Hepatocyte (in vitro differentiated cells): Measurements from ENCODE around the gene ALOXE3. TPM values are rescaled to one million over a fixed set of nuclear protein-coding genes. Genes with fewer than 3 reads are reported as not detected.

Source experiments
- DNase-seq: peaks from one replicate; pipeline ENCODE4 v3.0.0-alpha.2; 2016; ENCODE audit warnings: low spot score
- H2AFZ ChIP-seq: fragments of 200-600 bp; sonication (generic); 2 replicates; pipeline ENCODE4 v1.6.0; 2016; ENCODE audit warnings: antibody characterized with exemption, mild to moderate bottlenecking
- H3K27ac ChIP-seq: fragments of 200-600 bp; sonication (generic); 2 replicates; pipeline ENCODE4 v1.5.1; 2016; ENCODE audit warnings: mild to moderate bottlenecking
- H3K27me3 ChIP-seq: fragments of 200-600 bp; sonication (generic); 2 replicates; pipeline ENCODE4 v1.6.1; 2016
- H3K36me3 ChIP-seq: fragments of 200-600 bp; sonication (generic); replicated peaks from 2 replicates; pipeline ENCODE4 v1.5.1; 2016; ENCODE audit warnings: low read depth; ENCODE audit not compliant: insufficient read depth
- H3K4me1 ChIP-seq: fragments of 200-600 bp; sonication (generic); 2 replicates; pipeline ENCODE4 v1.5.1; 2016; ENCODE audit warnings: mild to moderate bottlenecking, moderate library complexity; ENCODE audit not compliant: insufficient read depth
- H3K4me2 ChIP-seq: fragments of 200-600 bp; sonication (generic); 2 replicates; pipeline ENCODE4 v1.6.0; 2016
- H3K4me3 ChIP-seq: fragments of 200-600 bp; sonication (generic); 2 replicates; pipeline ENCODE4 v1.5.1; 2016; ENCODE audit warnings: mild to moderate bottlenecking
- H3K79me2 ChIP-seq: fragments of 200-600 bp; sonication (generic); 2 replicates; pipeline ENCODE4 v1.6.0; 2017; ENCODE audit warnings: mild to moderate bottlenecking
- H3K9me2 ChIP-seq: fragments of 200-600 bp; sonication (generic); replicated peaks from 2 replicates; pipeline ENCODE4 v1.6.0; 2017; ENCODE audit warnings: mild to moderate bottlenecking; ENCODE audit not compliant: insufficient read depth
- H3K9me3 ChIP-seq: fragments of 200-600 bp; sonication (generic); 2 replicates; pipeline ENCODE4 v1.5.1; 2016; ENCODE audit warnings: low read depth, mild to moderate bottlenecking
- H4K20me1 ChIP-seq: fragments of 200-600 bp; sonication (generic); 2 replicates; pipeline ENCODE4 v1.6.0; 2016; ENCODE audit warnings: mild to moderate bottlenecking; ENCODE audit not compliant: insufficient read depth, poor library complexity, severe bottlenecking
- EZH2 ChIP-seq: fragments of 200-600 bp; sonication (generic); IDR thresholded peaks from 2 replicates; pipeline ENCODE4 v1.6.1; 2016; ENCODE audit warnings: antibody characterized with exemption, mild to moderate bottlenecking, borderline replicate concordance
- EZH2phosphoT487 ChIP-seq: fragments of 200-600 bp; sonication (generic); IDR thresholded peaks from one replicate; pipeline ENCODE4 v1.6.1; 2018; ENCODE audit warnings: antibody characterized with exemption, mild to moderate bottlenecking, low read depth, moderate library complexity; ENCODE audit not compliant: unreplicated experiment, severe bottlenecking
- WGBS: methylation state at CpG from one replicate; pipeline ENCODE4 v1.1.6; 2016; ENCODE audit warnings: low lambda C conversion rate; ENCODE audit errors: missing lambda C conversion rate; 5-methylcytosine and 5-hydroxymethylcytosine counted together
- polyA plus RNA-seq: library from polyadenylated mRNA; unstranded; fragments of >200 nt; fragmentation: Nextera tagmentation; extraction: Ambion mirVana; gene quantifications from 2 replicates; pipeline ENCODE4 v1.2.1, GENCODE V29; 2016
- total RNA-seq: library from RNA; depleted of rRNA; stranded (reverse); fragments of >200 nt; gene quantifications from 2 replicates; pipeline ENCODE4 v1.2.3, GENCODE V29; 2014
- TF ChIP-seq, protein P1 (sequence below): fragments of 200-600 bp; sonication (generic); IDR thresholded peaks from 2 replicates; pipeline ENCODE4 v1.5.1; 2016; ENCODE audit warnings: antibody characterized with exemption, mild to moderate bottlenecking; ENCODE audit not compliant: poor library complexity

ALOXE3 gene
- total and polyA plus RNA-seq, 2 experiments from 2014 or later, result 0.77 to 1.5 TPM

DNA sequence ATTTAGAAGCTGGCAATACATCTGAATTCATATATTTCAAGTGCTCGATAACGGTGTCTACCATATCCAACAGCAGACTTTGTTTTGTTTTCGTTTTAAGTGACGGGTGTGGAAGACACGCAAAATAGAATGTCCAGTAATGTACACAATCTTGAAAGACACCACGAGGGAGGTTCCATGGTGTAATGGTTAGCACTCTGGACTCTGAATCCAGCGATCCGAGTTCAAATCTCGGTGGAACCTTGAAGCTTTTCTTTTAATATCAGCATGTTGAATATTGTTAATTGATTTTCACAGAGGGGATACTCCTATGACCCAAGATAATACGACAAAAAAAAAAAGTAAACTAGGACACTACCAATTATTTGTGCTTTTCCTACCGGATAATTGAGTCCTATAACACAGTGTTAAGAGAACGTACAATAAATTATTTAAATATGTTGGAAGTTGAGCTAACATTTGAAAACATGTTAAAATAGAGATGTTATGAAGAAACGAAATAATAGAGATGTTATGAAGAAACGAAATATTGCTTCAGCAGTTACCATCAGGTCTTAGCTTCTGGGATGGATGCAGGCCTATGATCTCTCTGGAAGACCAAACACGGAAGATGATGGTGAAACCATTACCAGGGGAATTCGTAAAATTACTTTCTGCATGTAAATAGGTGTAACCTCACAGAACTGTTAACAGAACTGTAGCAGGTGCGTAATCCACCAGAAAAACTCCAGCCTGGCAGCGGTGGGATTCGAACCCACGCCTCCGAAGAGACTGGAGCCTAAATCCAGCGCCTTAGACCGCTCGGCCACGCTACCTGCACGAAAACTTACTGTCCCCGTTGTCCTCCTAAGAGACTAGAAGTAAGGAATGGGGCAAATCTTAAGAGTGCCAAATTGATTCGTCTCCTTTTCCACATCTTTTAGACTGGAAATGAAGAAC is 1.5 kb upstream of the ALOXE3 start:
- Histone ChIP-seq H3K9me3 (no peaks in the 10 kb centered on the region), H3K4me2 (peak overlapping the region; percentile 88), H3K27ac (peak overlapping the region; percentile 91), H2AFZ (no peak overlapping the region), H3K4me3 (peak overlapping the region; percentile 48), H3K36me3 (no peaks in the 10 kb centered on the region), H4K20me1 (no peaks in the 10 kb centered on the region), H3K27me3 (peaks cover 42% of the 10 kb centered on the region), H3K4me1 (peaks cover 24% of the 10 kb centered on the region), H3K9me2 (no peaks in the 10 kb centered on the region), H3K79me2 (no peaks in the 10 kb centered on the region)
- DNase-seq, result peak; percentile 91
- TF ChIP-seq, protein P1, sequence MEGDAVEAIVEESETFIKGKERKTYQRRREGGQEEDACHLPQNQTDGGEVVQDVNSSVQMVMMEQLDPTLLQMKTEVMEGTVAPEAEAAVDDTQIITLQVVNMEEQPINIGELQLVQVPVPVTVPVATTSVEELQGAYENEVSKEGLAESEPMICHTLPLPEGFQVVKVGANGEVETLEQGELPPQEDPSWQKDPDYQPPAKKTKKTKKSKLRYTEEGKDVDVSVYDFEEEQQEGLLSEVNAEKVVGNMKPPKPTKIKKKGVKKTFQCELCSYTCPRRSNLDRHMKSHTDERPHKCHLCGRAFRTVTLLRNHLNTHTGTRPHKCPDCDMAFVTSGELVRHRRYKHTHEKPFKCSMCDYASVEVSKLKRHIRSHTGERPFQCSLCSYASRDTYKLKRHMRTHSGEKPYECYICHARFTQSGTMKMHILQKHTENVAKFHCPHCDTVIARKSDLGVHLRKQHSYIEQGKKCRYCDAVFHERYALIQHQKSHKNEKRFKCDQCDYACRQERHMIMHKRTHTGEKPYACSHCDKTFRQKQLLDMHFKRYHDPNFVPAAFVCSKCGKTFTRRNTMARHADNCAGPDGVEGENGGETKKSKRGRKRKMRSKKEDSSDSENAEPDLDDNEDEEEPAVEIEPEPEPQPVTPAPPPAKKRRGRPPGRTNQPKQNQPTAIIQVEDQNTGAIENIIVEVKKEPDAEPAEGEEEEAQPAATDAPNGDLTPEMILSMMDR, result no peak
- TF ChIP-seq EZH2, result no peak
- no peak for TF ChIP-seq EZH2phosphoT487
- WGBS, result 2% methylated on average over 28 of the region's 28 CpGs

DNA sequence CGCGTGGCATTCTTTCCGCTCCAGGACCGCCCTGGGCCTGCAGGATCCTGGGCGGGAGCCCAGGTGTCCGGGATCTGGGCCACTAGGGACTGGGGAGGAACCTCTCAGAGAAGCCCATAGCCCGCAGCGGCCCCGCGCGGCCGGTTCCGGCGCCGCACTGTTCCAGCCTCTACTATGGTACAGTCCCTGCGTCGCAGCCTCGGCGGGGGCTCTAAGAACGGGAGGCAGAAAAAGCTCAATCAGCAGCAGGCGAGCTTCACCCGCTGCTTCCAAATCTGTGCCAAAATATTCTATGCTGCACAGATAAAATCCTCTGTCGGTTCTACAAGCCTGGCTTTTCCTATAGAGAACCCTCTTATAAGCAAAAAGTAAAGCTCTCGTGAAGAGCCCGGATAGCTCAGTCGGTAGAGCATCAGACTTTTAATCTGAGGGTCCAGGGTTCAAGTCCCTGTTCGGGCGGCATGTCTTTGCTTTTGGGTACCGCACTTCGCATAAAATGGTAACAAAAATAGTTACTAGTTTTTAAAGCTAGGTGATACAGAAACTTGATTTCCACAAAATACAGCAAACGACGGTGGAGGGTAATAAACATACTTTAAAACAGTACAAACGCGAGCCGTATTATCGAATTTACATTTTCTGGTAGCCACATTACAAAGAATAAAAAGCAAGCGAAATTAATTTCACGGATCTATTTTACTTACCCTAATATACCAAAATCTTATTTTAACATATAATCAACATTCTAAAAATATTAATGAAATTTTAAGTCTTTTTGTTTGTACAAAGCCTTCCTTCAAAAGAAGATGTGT is 661 bp upstream of the ALOXE3 start:
- H3K9me3 ChIP-seq, result no peaks in the 10 kb centered on the region
- TF ChIP-seq, protein P1, result peak; percentile 94
- no peak for TF ChIP-seq EZH2
- H3K4me1 ChIP-seq, result peaks cover 15% of the 10 kb centered on the region
- H3K4me3 ChIP-seq, result peak overlapping the region; percentile 48
- H3K27ac ChIP-seq, result peak overlapping the region; percentile 91
- peaks cover 39% of the 10 kb centered on the region for H3K27me3 ChIP-seq
- H3K79me2 ChIP-seq, result no peaks in the 10 kb centered on the region
- no peaks in the 10 kb centered on the region for H3K36me3 ChIP-seq
- peak; percentile 94 for DNase-seq
- H2AFZ ChIP-seq, result peak overlapping the region; percentile 14
- no peaks in the 10 kb centered on the region for H4K20me1 ChIP-seq
- peak overlapping the region; percentile 88 for H3K4me2 ChIP-seq
- WGBS, result 1% methylated on average over 38 of the region's 38 CpGs
- H3K9me2 ChIP-seq, result no peaks in the 10 kb centered on the region

DNA sequence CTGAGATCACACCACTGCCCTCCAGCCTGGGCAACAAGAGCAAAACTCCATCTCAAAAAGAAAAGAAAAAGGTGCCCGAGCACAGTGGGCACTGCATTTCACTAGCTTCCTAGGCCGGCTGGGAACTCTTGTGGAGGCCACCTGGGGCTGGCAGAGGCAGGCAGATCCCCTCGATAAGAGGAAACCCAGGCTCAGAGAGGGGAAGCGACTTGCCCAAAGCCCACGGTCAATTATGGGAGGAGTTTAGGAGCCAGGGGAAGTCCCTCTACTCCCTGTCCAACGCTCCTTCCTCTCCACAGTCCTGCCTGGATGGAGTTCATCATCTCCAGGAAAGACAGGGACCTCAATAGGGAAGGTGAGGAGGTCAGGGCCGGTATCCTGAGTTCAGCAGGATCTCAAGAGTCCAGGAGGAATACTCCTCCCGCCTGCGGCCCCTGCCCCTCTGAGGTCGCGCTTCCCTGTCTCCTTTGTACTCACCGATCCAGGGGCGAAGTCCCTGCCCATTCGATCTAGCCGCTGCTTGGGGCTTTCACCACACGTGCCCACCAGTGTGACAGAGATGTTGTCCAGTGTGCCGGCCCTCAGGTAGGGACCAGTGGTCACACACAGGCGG is 841 bp downstream of the ALOXE3 start:
- Histone ChIP-seq H3K9me2 (no peaks in the 10 kb centered on the region), H3K79me2 (no peaks in the 10 kb centered on the region), H4K20me1 (no peaks in the 10 kb centered on the region), H3K27ac (peak overlapping the region; percentile 91), H3K27me3 (peaks cover 32% of the 10 kb centered on the region), H3K9me3 (no peaks in the 10 kb centered on the region), H3K36me3 (no peaks in the 10 kb centered on the region), H3K4me1 (no peaks in the 10 kb centered on the region), H2AFZ (peak overlapping the region; percentile 30), H3K4me3 (peak overlapping the region; percentile 48), H3K4me2 (peak overlapping the region; percentile 88)
- peak; percentile 42 for DNase-seq
- TF ChIP-seq EZH2 (no peak), EZH2phosphoT487 (no peak)
- TF ChIP-seq, protein P1, result no peak
- WGBS, result 9% methylated on average over 18 of the region's 18 CpGs
